HL-60 (cell line): ENCODE measurements around the gene SPESP1.

Source experiments
- DNase-seq, 2 experiments: peaks; one replicate each; pipeline ENCODE4 v3.0.0-alpha.2; 2010 to 2020; ENCODE audit warnings: low read depth in 1 of 2, low spot score in 1 of 2
- H3K27ac ChIP-seq: fragments of 250-450 bp; sonication (Bioruptor Pico); replicated peaks from 2 replicates; pipeline ENCODE4 v1.5.1; 2020; ENCODE audit warnings: mild to moderate bottlenecking, moderate library complexity
- H3K27me3 ChIP-seq: fragments of 250-450 bp; sonication (Bioruptor Pico); 2 replicates; pipeline ENCODE4 v1.5.1; 2021; ENCODE audit warnings: mild to moderate bottlenecking, moderate library complexity; ENCODE audit not compliant: insufficient read depth, poor library complexity, severe bottlenecking
- H3K4me3 ChIP-seq: replicated peaks from 2 replicates; pipeline ENCODE4 v1.5.1; 2011; ENCODE audit warnings: mild to moderate bottlenecking, control low read depth, low read length; ENCODE audit not compliant: insufficient read depth
- CTCF ChIP-seq: IDR thresholded peaks from one replicate; pipeline ENCODE4 v1.5.1; 2011; ENCODE audit warnings: low read length, control low read depth, inconsistent platforms; ENCODE audit not compliant: insufficient read depth
- GABPA ChIP-seq: IDR thresholded peaks from 2 replicates; pipeline ENCODE4 v1.6.1; 2012; ENCODE audit warnings: low read depth
- POLR2AphosphoS5 ChIP-seq: IDR thresholded peaks from 2 replicates; pipeline ENCODE4 v1.6.1; 2012; ENCODE audit warnings: low read depth
- REST ChIP-seq: IDR thresholded peaks from 2 replicates; pipeline ENCODE4 v1.6.1; 2012; ENCODE audit warnings: low read depth; ENCODE audit not compliant: insufficient replicate concordance
- SPI1 ChIP-seq: IDR thresholded peaks from 2 replicates; pipeline ENCODE4 v1.6.1; 2012; ENCODE audit warnings: low read depth, mild to moderate bottlenecking, borderline replicate concordance

The SPESP1 gene

GRCh38 chr15:68966996-68967395 lies 36.7 kb downstream of the SPESP1 start:
- no peak for DNase-seq
- Histone ChIP-seq H3K27ac (no peak overlapping the region), H3K4me3 (no peak overlapping the region), H3K27me3 (no peaks in the 10 kb centered on the region)
- TF ChIP-seq GABPA = no peak
- no peak for TF ChIP-seq CTCF
- no peak for TF ChIP-seq REST
- TF ChIP-seq SPI1 = no peak
- TF ChIP-seq POLR2AphosphoS5 = no peak

GRCh38 chr15:68967948-68968347 lies 37.6 kb downstream of the SPESP1 start:
- Histone ChIP-seq H3K27me3 (no peaks in the 10 kb centered on the region), H3K4me3 (no peak overlapping the region), H3K27ac (no peak overlapping the region)
- no peak for DNase-seq
- TF ChIP-seq POLR2AphosphoS5 = no peak
- no peak for TF ChIP-seq SPI1
- no peak for TF ChIP-seq GABPA
- no peak for TF ChIP-seq REST
- no peak for TF ChIP-seq CTCF

- no peak for DNase-seq
- Histone ChIP-seq H3K27ac (no peak overlapping the region), H3K4me3 (no peak overlapping the region), H3K27me3 (no peaks in the 10 kb centered on the region)
- TF ChIP-seq CTCF (no peak), POLR2AphosphoS5 (no peak), GABPA (no peak), REST (no peak), SPI1 (no peak)
These were observed 39.0 kb downstream of the SPESP1 start for GRCh38 chr15:68969298-68969697.
